Heart left ventricle (tissue), 13 donors: ENCODE results near the gene ZNF30.

Experiments
- CTCF ChIP-seq, 12 donors: fragments of 200-600 bp; sonication (generic) in 4 of 12; IDR thresholded peaks; one replicate each; pipeline versions ENCODE4 v1.5.0 to v1.8.0; 2018 to 2022; ENCODE audit warnings: antibody characterized with exemption in 12 of 12, mild to moderate bottlenecking in 5 of 12
- POLR2A ChIP-seq, 2 donors: fragments of 450-650 bp; IDR thresholded peaks; one replicate each; pipeline ENCODE4 v1.6.1; 2017; ENCODE audit warnings: antibody characterized with exemption in 2 of 2, mild to moderate bottlenecking in 2 of 2, moderate library complexity in 2 of 2
- donor health status: ischemic (EF 13 %, LVEDD 7.1; RV severe dilation, severe dysfunction).
- donor health status: DM: no; HTN: yes; CAD: no.
- donor health status: DM: no; HTN: no; CAD: no.
- donor health status: ischemic (EF 25% LVEDD 6.9; RV normal size, moderate dysfunction).
- donor health status: ischemic (EF 25% LVEDD 5.7; RV mildly dilated, moderate dysfunction).
- donor health status: ischemic (EF 35%, LVEDD 5.7; RV mildly dilated, moderate dysfunction).
- donor health status: nonischemic (EF 11% LVEDD 7.7; RV severe dilation, severe dysfunction).
- donor health status: DM: yes; HTN: yes; CAD: no.
- donor health status: PGD.
- donor health status: ischemic (EF 29% LVEDD 5.4; RV normal size, mild dysfunction).
- donor health status: nonischemic (EF 23%, LVEDD 6.1; RV moderate dilation, normal function).

- TF ChIP-seq CTCF (IDR thresholded peaks at IDR 0.05) (no peak), POLR2A (IDR thresholded peaks at IDR 0.05) (no peak)
Observed at GRCh38 chr19:34974646-34975045, 47.9 kb downstream of the ZNF30 start.
